Sigmoid colon (tissue), 7 donors: ENCODE measurements around the gene OMP. TPM values are rescaled to one million over a fixed set of nuclear protein-coding genes. Genes with fewer than 3 reads are reported as not detected.
A peak's percentile ranks its signal among the peaks of the same experiment; 100 is the strongest.

Experiments used
- DNase-seq: peaks from one replicate; pipeline ENCODE4 v3.0.0-alpha.2; 2019
- H3K27ac ChIP-seq, 4 donors: fragments of 200-600 bp; sonication (generic); one replicate each; pipeline ENCODE4 v1.5.1; 2016 to 2019; ENCODE audit warnings: mild to moderate bottlenecking in 1 of 4
- H3K27me3 ChIP-seq, 3 donors: fragments of 200-600 bp; sonication (generic); one replicate each; pipeline ENCODE4 v1.5.1; 2019; ENCODE audit warnings: mild to moderate bottlenecking in 1 of 3
- H3K36me3 ChIP-seq, 4 donors: fragments of 200-600 bp; sonication (generic); one replicate each; pipeline ENCODE4 v1.5.1; 2016 to 2019
- H3K4me1 ChIP-seq, 4 donors: fragments of 200-600 bp; sonication (generic); one replicate each; pipeline ENCODE4 v1.5.1; 2017 to 2019
- H3K4me3 ChIP-seq, 4 donors: fragments of 200-600 bp; sonication (generic); one replicate each; pipeline ENCODE4 v1.5.1; 2017 to 2019; ENCODE audit warnings: mild to moderate bottlenecking in 2 of 4, moderate library complexity in 1 of 4
- H3K9me3 ChIP-seq, 4 donors: fragments of 200-600 bp in 3 of 4; sonication (generic) in 3 of 4; one replicate each; pipeline versions ENCODE4 v1.5.1 to v1.6.1; 2013 to 2019
- CTCF ChIP-seq, 4 experiments: fragments of 450-650 bp in 3 of 4; fragments of 200-600 bp in 1 of 4; IDR thresholded peaks; one replicate each; pipeline ENCODE4 v1.5.1; 2016 to 2019; ENCODE audit warnings: antibody characterized with exemption in 4 of 4, mild to moderate bottlenecking in 3 of 4, moderate library complexity in 2 of 4
- EP300 ChIP-seq, 4 donors: sonication (generic); formaldehyde crosslinking; IDR thresholded peaks; one replicate each; pipeline ENCODE4 v1.6.1; 2017; ENCODE audit warnings: antibody characterized with exemption in 4 of 4
- POLR2A ChIP-seq, 2 donors: fragments of 450-650 bp; IDR thresholded peaks; one replicate each; pipeline ENCODE4 v1.6.1; 2016; ENCODE audit warnings: antibody characterized with exemption in 2 of 2, mild to moderate bottlenecking in 2 of 2, moderate library complexity in 2 of 2
- POLR2AphosphoS5 ChIP-seq, 4 donors: sonication (generic); formaldehyde crosslinking; IDR thresholded peaks; one replicate each; pipeline ENCODE4 v1.6.1; 2017; ENCODE audit warnings: antibody characterized with exemption in 4 of 4
- WGBS, 2 donors: extraction: QIAGEN DNeasy Blood & Tissue Kit; methylation state at CpG; one replicate each; pipeline ENCODE4 v1.1.7; 2013; 5-methylcytosine and 5-hydroxymethylcytosine counted together
- intact Hi-C: fragments of 100-400 bp; cut with DNase I; formaldehyde crosslinking; loops from one replicate; pipeline ENCODE4 v1.15.1; 2023
- polyA plus RNA-seq, 3 donors: library from polyadenylated mRNA; stranded (reverse); fragments of 200-250 nt; gene quantifications; one replicate each; pipeline ENCODE4 v1.2.3, GENCODE V29; 2013
- total RNA-seq, 4 donors: library from RNA; depleted of rRNA; stranded (reverse); fragments of >200 nt; gene quantifications; one replicate each; pipeline ENCODE4 v1.1.0, GENCODE V29; 2016
- donor health status: healthy with polysubstance abuse.
- donor health status: Bipolar disorder and iron deficiency.
- donor health status: healthy.

OMP gene
- total and polyA plus RNA-seq, 7 donors = 1.4 to 4.5 TPM; not detected in 5

GRCh38 chr11:77108436-77108835 is 5.8 kb downstream of the OMP start:
- no peaks in the 10 kb centered on the region for H3K9me3 ChIP-seq
- H3K4me3 ChIP-seq = no peak overlapping the region
- no peak overlapping the region for H3K27ac ChIP-seq
- WGBS, 2 donors = 18 to 63% methylated on average over 9 of the region's 9 CpGs
- peaks cover 0 to 18% (median 16%) of the 10 kb centered on the region in 4 donors for H3K4me1 ChIP-seq
- no peaks in the 10 kb centered on the region for H3K27me3 ChIP-seq
- no peaks in the 10 kb centered on the region for H3K36me3 ChIP-seq
- DNase-seq = no peak
- TF ChIP-seq CTCF (IDR thresholded peaks at IDR 0.05) = no peak
- no peak for TF ChIP-seq EP300 (IDR thresholded peaks at IDR 0.05)
- TF ChIP-seq POLR2AphosphoS5 (IDR thresholded peaks at IDR 0.05) = no peak
- TF ChIP-seq POLR2A (IDR thresholded peaks at IDR 0.05) = no peak
- intact Hi-C loops = no loop called here

- H3K4me3 ChIP-seq = no peak overlapping the region
- TF ChIP-seq POLR2A (IDR thresholded peaks at IDR 0.05) (no peak), CTCF (IDR thresholded peaks at IDR 0.05) (no peak), EP300 (IDR thresholded peaks at IDR 0.05) (no peak), POLR2AphosphoS5 (IDR thresholded peaks at IDR 0.05) (no peak)
- no peaks in the 10 kb centered on the region for H3K9me3 ChIP-seq
- H3K27me3 ChIP-seq = no peaks in the 10 kb centered on the region
- H3K4me1 ChIP-seq = peaks cover 0 to 18% (median 16%) of the 10 kb centered on the region in 4 donors
- peak overlapping the region in 1 of 4 donors; percentile 27 for H3K27ac ChIP-seq
- H3K36me3 ChIP-seq = no peaks in the 10 kb centered on the region
- WGBS, 2 donors = 73 to 82% methylated on average over 11 of the region's 11 CpGs
- intact Hi-C loops = no loop called here
- no peak for DNase-seq
Observed at GRCh38 chr11:77109236-77110019, 6.8 kb downstream of the OMP start.

- Histone ChIP-seq H3K9me3 (no peaks in the 10 kb centered on the region), H3K27ac (no peak overlapping the region), H3K36me3 (no peaks in the 10 kb centered on the region), H3K27me3 (no peaks in the 10 kb centered on the region), H3K4me1 (peaks cover 0 to 18% (median 16%) of the 10 kb centered on the region in 4 donors), H3K4me3 (no peak overlapping the region)
- no peak for DNase-seq
- intact Hi-C loops = no loop called here
- no peak for TF ChIP-seq CTCF (IDR thresholded peaks at IDR 0.05)
- TF ChIP-seq POLR2AphosphoS5 (IDR thresholded peaks at IDR 0.05) = no peak
- WGBS, 2 donors = 82 to 87% methylated on average over 6 of the region's 6 CpGs
Observed at GRCh38 chr11:77110836-77111235, 8.2 kb downstream of the OMP start.

- no peak overlapping the region for H3K27ac ChIP-seq
- no peaks in the 10 kb centered on the region for H3K36me3 ChIP-seq
- DNase-seq = no peak
- 53 to 81% methylated on average over 3 of the region's 3 CpGs for WGBS, 2 donors
- H3K4me1 ChIP-seq = peaks cover 0 to 18% (median 16%) of the 10 kb centered on the region in 4 donors
- H3K4me3 ChIP-seq = no peak overlapping the region
- no peak for TF ChIP-seq EP300 (IDR thresholded peaks at IDR 0.05)
- TF ChIP-seq POLR2AphosphoS5 (IDR thresholded peaks at IDR 0.05) = no peak
- no peak for TF ChIP-seq CTCF (IDR thresholded peaks at IDR 0.05)
- TF ChIP-seq POLR2A (IDR thresholded peaks at IDR 0.05) = no peak
- H3K9me3 ChIP-seq = no peaks in the 10 kb centered on the region
- intact Hi-C loops = no loop called here
- H3K27me3 ChIP-seq = no peaks in the 10 kb centered on the region
Observed at GRCh38 chr11:77111277-77111676, 8.6 kb downstream of the OMP start.
